Endothelial cell (in vitro differentiated cells): ENCODE results near the gene TLR10. TPM values are rescaled to one million over a fixed set of nuclear protein-coding genes. Genes with fewer than 3 reads are reported as not detected.

Experiments used
- DNase-seq: peaks from one replicate; pipeline ENCODE4 v3.0.0; 2021; ENCODE audit warnings: low spot score
- H3K27ac Mint-ChIP-seq: one replicate; pipeline ENCODE4 v1.8.0; 2021; ENCODE audit warnings: mixed read lengths, inconsistent platforms; ENCODE audit not compliant: unreplicated experiment
- H3K27me3 Mint-ChIP-seq: one replicate; pipeline ENCODE4 v1.8.0; 2021; ENCODE audit warnings: mild to moderate bottlenecking, moderate library complexity, mixed read lengths, inconsistent platforms; ENCODE audit not compliant: unreplicated experiment
- H3K36me3 Mint-ChIP-seq: one replicate; pipeline ENCODE4 v1.8.0; 2021; ENCODE audit warnings: mild to moderate bottlenecking, low read depth, mixed read lengths, inconsistent platforms; ENCODE audit not compliant: unreplicated experiment
- H3K4me1 Mint-ChIP-seq: one replicate; pipeline ENCODE4 v1.8.0; 2021; ENCODE audit warnings: mild to moderate bottlenecking, mixed read lengths, inconsistent platforms; ENCODE audit not compliant: unreplicated experiment
- H3K4me3 Mint-ChIP-seq: one replicate; pipeline ENCODE4 v1.8.0; 2021; ENCODE audit warnings: mild to moderate bottlenecking, mixed read lengths, inconsistent platforms; ENCODE audit not compliant: unreplicated experiment
- H3K9me3 Mint-ChIP-seq: one replicate; pipeline ENCODE4 v1.8.0; 2021; ENCODE audit warnings: mixed read lengths, inconsistent platforms; ENCODE audit not compliant: unreplicated experiment
- total RNA-seq: library from RNA; stranded (reverse); fragmentation: NEBNext Ultra II Directional; extraction: Animal tissue kit (Norgen Biotek cat#: 25700); gene quantifications from one replicate; pipeline ENCODE4 v1.2.1, GENCODE V29; 2021; ENCODE audit not compliant: unreplicated experiment
- TF ChIP-seq, protein P1 (sequence below): fragments of 200-600 bp; sonication (generic); IDR thresholded peaks from one replicate; pipeline ENCODE4 v1.5.0; 2021; ENCODE audit warnings: antibody characterized with exemption; ENCODE audit not compliant: unreplicated experiment

The TLR10 gene
- total RNA-seq, 1 donor from 2014 or later = not detected

DNA sequence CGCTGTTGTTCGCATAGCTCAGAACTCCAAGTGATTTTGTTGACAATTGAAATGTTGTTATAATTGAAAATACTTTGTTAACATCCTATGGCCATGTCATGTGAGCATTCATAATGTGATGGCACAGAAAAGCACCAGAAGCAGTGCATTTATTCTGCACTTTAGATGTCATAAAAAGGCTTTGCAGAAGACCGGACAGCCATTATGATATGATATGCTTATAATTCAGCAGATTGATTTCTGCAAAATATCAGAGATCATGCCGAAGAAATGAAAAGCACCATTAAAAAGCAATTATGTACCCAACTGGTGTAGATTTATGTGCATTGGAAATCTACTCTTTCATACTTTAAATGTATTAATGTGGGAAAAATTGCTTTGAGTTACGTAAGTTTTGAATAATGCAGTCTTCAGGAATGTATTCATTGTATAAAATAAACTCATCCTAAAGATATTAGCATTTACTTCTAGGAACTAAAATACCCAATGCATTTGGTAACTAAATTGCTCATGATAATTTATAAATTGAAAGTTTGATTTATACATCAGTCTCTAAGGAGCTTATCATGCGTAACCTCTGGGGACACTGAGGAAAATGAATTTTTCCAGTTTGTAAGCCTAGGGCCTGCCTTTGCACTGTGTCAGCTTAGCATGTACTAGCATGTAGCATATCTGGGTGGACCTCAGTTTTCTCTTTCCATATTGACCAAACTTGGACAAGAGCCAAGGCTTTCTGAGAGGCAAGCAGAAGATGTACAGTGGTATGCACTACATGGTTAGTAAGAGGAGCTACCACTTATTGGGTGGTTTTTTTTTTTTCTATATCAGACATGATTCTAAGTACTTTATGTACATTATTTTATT is 43.6 kb downstream of the TLR10 start:
- no peak overlapping the region for H3K4me3 Mint-ChIP-seq
- DNase-seq = no peak
- no peak overlapping the region for H3K27ac Mint-ChIP-seq
- no peaks in the 10 kb centered on the region for H3K36me3 Mint-ChIP-seq
- TF ChIP-seq, protein P1, sequence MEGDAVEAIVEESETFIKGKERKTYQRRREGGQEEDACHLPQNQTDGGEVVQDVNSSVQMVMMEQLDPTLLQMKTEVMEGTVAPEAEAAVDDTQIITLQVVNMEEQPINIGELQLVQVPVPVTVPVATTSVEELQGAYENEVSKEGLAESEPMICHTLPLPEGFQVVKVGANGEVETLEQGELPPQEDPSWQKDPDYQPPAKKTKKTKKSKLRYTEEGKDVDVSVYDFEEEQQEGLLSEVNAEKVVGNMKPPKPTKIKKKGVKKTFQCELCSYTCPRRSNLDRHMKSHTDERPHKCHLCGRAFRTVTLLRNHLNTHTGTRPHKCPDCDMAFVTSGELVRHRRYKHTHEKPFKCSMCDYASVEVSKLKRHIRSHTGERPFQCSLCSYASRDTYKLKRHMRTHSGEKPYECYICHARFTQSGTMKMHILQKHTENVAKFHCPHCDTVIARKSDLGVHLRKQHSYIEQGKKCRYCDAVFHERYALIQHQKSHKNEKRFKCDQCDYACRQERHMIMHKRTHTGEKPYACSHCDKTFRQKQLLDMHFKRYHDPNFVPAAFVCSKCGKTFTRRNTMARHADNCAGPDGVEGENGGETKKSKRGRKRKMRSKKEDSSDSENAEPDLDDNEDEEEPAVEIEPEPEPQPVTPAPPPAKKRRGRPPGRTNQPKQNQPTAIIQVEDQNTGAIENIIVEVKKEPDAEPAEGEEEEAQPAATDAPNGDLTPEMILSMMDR = no peak
- H3K9me3 Mint-ChIP-seq = no peaks in the 10 kb centered on the region
- H3K27me3 Mint-ChIP-seq = peaks cover 2% of the 10 kb centered on the region
- peaks cover 8% of the 10 kb centered on the region for H3K4me1 Mint-ChIP-seq

DNA sequence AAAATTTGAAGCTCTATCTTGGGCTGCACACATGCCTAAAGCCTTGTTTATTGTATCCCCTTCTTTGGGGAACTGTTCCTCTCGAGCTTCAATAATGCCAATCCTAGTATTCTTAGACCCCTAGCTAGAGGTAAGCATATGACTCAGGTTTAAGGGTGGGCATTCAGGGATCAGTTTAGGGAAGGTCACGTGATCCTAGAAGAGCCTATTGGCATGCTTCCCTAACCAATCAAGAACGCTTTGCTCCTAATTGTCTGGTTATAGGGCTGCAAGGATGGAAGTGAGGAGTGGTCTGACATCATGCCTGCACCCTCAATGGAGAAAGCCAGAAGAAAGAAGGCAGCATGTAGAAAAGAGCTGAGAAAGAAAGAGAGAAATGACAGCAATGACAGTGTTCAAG is 46.9 kb downstream of the TLR10 start:
- Mint-ChIP-seq H3K9me3 (no peaks in the 10 kb centered on the region), H3K36me3 (no peaks in the 10 kb centered on the region), H3K4me3 (no peak overlapping the region), H3K27me3 (no peaks in the 10 kb centered on the region), H3K27ac (no peak overlapping the region), H3K4me1 (no peaks in the 10 kb centered on the region)
- TF ChIP-seq, protein P1 = no peak
- DNase-seq = no peak

DNA sequence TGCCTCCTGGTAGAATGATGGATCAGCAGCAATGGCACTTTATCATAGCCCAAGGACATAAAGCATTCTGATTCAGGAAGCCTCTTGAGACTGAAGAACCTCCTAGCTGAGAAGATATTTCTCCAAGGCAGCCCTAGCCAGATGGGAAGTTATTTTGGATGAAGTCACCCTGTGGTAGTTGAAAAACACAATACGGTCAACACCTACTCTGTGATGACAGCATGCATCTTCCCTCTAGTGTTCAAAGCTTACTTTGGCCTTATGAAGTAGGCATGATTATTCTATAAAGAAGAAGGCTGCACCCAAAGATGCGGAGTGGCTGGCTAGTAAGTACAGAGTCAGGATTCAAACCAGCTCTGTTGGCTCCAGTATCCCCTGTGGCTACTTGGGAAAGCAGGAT is 47.9 kb downstream of the TLR10 start:
- H3K36me3 Mint-ChIP-seq = no peaks in the 10 kb centered on the region
- no peak for DNase-seq
- H3K4me3 Mint-ChIP-seq = no peak overlapping the region
- no peaks in the 10 kb centered on the region for H3K27me3 Mint-ChIP-seq
- H3K9me3 Mint-ChIP-seq = no peaks in the 10 kb centered on the region
- H3K27ac Mint-ChIP-seq = no peak overlapping the region
- no peaks in the 10 kb centered on the region for H3K4me1 Mint-ChIP-seq
- TF ChIP-seq, protein P1 = no peak

DNA sequence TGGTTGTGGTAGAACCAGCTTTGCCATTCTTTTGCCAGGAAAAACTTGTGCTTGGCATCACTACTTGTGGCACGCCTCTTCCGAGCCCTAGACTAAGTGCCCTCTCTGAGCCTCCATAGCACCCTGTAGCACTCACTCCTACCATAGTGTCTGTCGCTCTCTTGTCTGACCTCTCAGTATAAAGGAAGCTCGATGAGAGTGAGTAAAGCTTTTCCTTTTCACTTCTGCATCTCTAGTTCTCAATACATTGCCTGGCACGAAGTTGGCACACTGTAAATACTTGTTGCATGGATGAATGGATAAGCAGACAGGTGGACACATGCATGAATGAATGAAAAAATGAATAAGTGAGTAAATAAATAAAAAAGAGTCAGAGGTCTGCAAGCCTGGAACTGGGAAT is 48.3 kb downstream of the TLR10 start:
- no peaks in the 10 kb centered on the region for H3K4me1 Mint-ChIP-seq
- H3K36me3 Mint-ChIP-seq = no peaks in the 10 kb centered on the region
- no peak overlapping the region for H3K4me3 Mint-ChIP-seq
- H3K27me3 Mint-ChIP-seq = no peaks in the 10 kb centered on the region
- DNase-seq = no peak
- H3K9me3 Mint-ChIP-seq = no peaks in the 10 kb centered on the region
- no peak overlapping the region for H3K27ac Mint-ChIP-seq
- TF ChIP-seq, protein P1 = no peak

DNA sequence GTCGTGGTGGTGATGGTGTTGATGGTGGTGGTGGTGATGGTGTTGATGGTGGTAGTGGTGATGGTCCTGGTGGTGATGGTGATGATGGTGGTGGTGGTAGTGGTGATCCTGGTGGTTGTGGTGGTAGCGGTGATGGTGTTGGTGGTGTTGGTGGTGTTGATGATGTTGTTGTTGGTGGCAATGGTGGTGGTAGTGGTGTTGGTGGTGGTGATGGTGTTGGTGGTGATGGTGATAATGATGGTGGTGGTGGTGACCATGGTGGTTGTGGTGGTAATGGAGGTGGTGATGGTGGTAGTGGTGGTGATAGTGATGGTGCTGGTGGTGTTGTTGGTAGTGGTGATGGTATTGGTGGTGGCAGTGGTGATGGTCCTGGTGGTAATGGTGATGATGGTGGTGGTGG is 49.1 kb downstream of the TLR10 start:
- H3K27ac Mint-ChIP-seq = no peak overlapping the region
- peaks cover 5% of the 10 kb centered on the region for H3K4me1 Mint-ChIP-seq
- H3K4me3 Mint-ChIP-seq = peak overlapping the region; percentile 34
- H3K9me3 Mint-ChIP-seq = no peaks in the 10 kb centered on the region
- no peaks in the 10 kb centered on the region for H3K36me3 Mint-ChIP-seq
- TF ChIP-seq, protein P1 = no peak
- no peaks in the 10 kb centered on the region for H3K27me3 Mint-ChIP-seq
- DNase-seq = no peak
